Naive thymus-derived CD4-positive, alpha-beta T cell (primary cell): Measurements from ENCODE around the gene BTNL3. TPM values are rescaled to one million over a fixed set of nuclear protein-coding genes. Genes with fewer than 3 reads are reported as not detected.

Source experiments
- ATAC-seq: fragments of 150-1000 bp; cut with Tn5 transposase; 2 replicates; pipeline ENCODE4 v1.10.0; 2021; ENCODE audit warnings: mild to moderate bottlenecking, moderate library complexity
- CTCF ChIA-PET: fragments of 350-600 bp; sonication (Branson Sonifier 250); formaldehyde crosslinking; loops from one replicate; lab custom pipeline; 2021; ENCODE audit warnings: antibody characterized with exemption; lab: Charles Lee
- POLR2A ChIA-PET: fragments of 350-600 bp; sonication (Branson Sonifier 250); formaldehyde crosslinking; loops from one replicate; lab custom pipeline; 2021; ENCODE audit warnings: antibody characterized with exemption, inconsistent platforms; lab: Charles Lee
- DNase-seq, 9 donors: peaks; one replicate each; pipeline versions ENCODE4 v3.0.0 to v3.0.0-alpha.2; 2020 to 2022; ENCODE audit warnings: mixed read lengths in 1 of 9
- H3K27ac ChIP-seq: one replicate; pipeline ENCODE4 v1.7.0; 2013; ENCODE audit warnings: mild to moderate bottlenecking, low read depth, low read length, moderate library complexity
- H3K27me3 ChIP-seq, 2 donors: one replicate each; pipeline ENCODE4 v1.7.0; 2013; ENCODE audit warnings: low read length in 2 of 2, mild to moderate bottlenecking in 2 of 2, moderate library complexity in 2 of 2; ENCODE audit not compliant: control insufficient read depth in 2 of 2, insufficient read depth in 2 of 2
- H3K36me3 ChIP-seq, 3 experiments: 1 replicate in 2 of 3; 2 replicates in 1 of 3; pipeline ENCODE4 v1.7.0; 2013; ENCODE audit warnings: low read length in 3 of 3, mild to moderate bottlenecking in 3 of 3, moderate library complexity in 1 of 3; ENCODE audit not compliant: insufficient read depth in 3 of 3, control insufficient read depth in 2 of 3
- H3K4me1 ChIP-seq, 2 donors: one replicate each; pipeline ENCODE4 v1.7.0; 2013; ENCODE audit warnings: low read length in 2 of 2, mild to moderate bottlenecking in 2 of 2, moderate library complexity in 1 of 2; ENCODE audit not compliant: control insufficient read depth in 2 of 2, insufficient read depth in 2 of 2
- H3K4me3 ChIP-seq: 2 replicates; pipeline ENCODE4 v1.7.0; 2013; ENCODE audit warnings: mild to moderate bottlenecking, low read length
- H3K9me3 ChIP-seq, 3 experiments: 1 replicate in 2 of 3; 2 replicates in 1 of 3; pipeline ENCODE4 v1.7.0; 2013; ENCODE audit warnings: low read length in 3 of 3; ENCODE audit not compliant: control insufficient read depth in 2 of 3
- H3K27ac Mint-ChIP-seq, 9 donors: one replicate each; pipeline ENCODE4 v1.8.0; 2020 to 2022; ENCODE audit warnings: mixed read lengths in 9 of 9, mild to moderate bottlenecking in 8 of 9, moderate library complexity in 5 of 9, inconsistent platforms in 2 of 9
- H3K27me3 Mint-ChIP-seq, 5 donors: one replicate each; pipeline ENCODE4 v1.8.0; 2021 to 2022; ENCODE audit warnings: mixed read lengths in 5 of 5, mild to moderate bottlenecking in 1 of 5
- H3K36me3 Mint-ChIP-seq, 5 donors: one replicate each; pipeline ENCODE4 v1.8.0; 2020 to 2022; ENCODE audit warnings: mixed read lengths in 5 of 5, mild to moderate bottlenecking in 3 of 5, inconsistent platforms in 1 of 5
- H3K4me1 Mint-ChIP-seq, 7 donors: one replicate each; pipeline ENCODE4 v1.8.0; 2020 to 2022; ENCODE audit warnings: mixed read lengths in 7 of 7, mild to moderate bottlenecking in 3 of 7, inconsistent platforms in 1 of 7
- H3K4me3 Mint-ChIP-seq, 10 donors: one replicate each; pipeline ENCODE4 v1.8.0; 2020 to 2022; ENCODE audit warnings: mild to moderate bottlenecking in 10 of 10, mixed read lengths in 10 of 10, moderate library complexity in 6 of 10, inconsistent platforms in 2 of 10
- H3K9me3 Mint-ChIP-seq, 11 donors: one replicate each; pipeline ENCODE4 v1.8.0; 2020 to 2022; ENCODE audit warnings: mixed read lengths in 11 of 11, mild to moderate bottlenecking in 4 of 11, inconsistent platforms in 1 of 11, moderate library complexity in 1 of 11
- intact Hi-C, 2 donors: fragments of 100-400 bp; cut with micrococcal nuclease; formaldehyde crosslinking; loops; one replicate each; pipeline ENCODE4 v1.15.1; 2023
- polyA plus RNA-seq, 2 donors: library from polyadenylated mRNA; unstranded; fragments of 300-500 nt; fragmentation: Illumina TruSeq; gene quantifications; one replicate each; pipeline ENCODE4 v1.2.3, GENCODE V29; 2021
- total RNA-seq, 6 experiments: library from RNA in 5 of 6; stranded (reverse) in 5 of 6; gene quantifications; 1 replicate in 5 of 6; 2 replicates in 1 of 6; pipeline ENCODE4 v1.2.3 and lab custom pipeline; 2021 to 2026

The BTNL3 gene
- not detected for total RNA-seq
- polyA plus RNA-seq, result not detected
- not detected for total RNA-seq (lab: John Stamatoyannopoulos, UW)

GRCh38 chr5:180988592-180988991 lies at the start of gene BTNL3:
BTNL3 (plus strand) TSS chr5:180988846; CDS start chr5:180989029, 183 bp downstream.
- intact Hi-C loops, result no loop called here

DNA sequence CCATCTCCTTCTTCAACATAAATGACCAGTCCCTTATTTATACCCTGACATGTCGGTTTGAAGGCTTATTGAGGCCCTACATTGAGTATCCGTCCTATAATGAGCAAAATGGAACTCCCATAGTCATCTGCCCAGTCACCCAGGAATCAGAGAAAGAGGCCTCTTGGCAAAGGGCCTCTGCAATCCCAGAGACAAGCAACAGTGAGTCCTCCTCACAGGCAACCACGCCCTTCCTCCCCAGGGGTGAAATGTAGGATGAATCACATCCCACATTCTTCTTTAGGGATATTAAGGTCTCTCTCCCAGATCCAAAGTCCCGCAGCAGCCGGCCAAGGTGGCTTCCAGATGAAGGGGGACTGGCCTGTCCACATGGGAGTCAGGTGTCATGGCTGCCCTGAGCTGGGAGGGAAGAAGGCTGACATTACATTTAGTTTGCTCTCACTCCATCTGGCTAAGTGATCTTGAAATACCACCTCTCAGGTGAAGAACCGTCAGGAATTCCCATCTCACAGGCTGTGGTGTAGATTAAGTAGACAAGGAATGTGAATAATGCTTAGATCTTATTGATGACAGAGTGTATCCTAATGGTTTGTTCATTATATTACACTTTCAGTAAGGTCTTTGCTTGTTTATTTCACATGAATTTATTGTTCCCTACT lies 38.2 kb upstream of the BTNL3 start:
- Histone ChIP-seq H3K27ac (no peak overlapping the region), H3K9me3 (no peaks in the 10 kb centered on the region), H3K36me3 (no peaks in the 10 kb centered on the region), H3K4me3 (no peak overlapping the region), H3K27me3 (no peaks in the 10 kb centered on the region), H3K4me1 (no peaks in the 10 kb centered on the region)
- peaks cover 0 to 6% (median 3%) of the 10 kb centered on the region in 5 donors for H3K27me3 Mint-ChIP-seq
- H3K4me3 Mint-ChIP-seq, result no peak overlapping the region
- H3K36me3 Mint-ChIP-seq, result no peaks in the 10 kb centered on the region
- ATAC-seq (no peak), DNase-seq (no peak)
- ChIA-PET POLR2A (no interaction called here), CTCF (no interaction called here)
- H3K4me1 Mint-ChIP-seq, result peaks cover 0 to 4% (median 0%) of the 10 kb centered on the region in 7 donors
- no peak overlapping the region for H3K27ac Mint-ChIP-seq
- intact Hi-C loops, result no loop called here
- peaks cover 0 to 1% (median 0%) of the 10 kb centered on the region in 11 donors for H3K9me3 Mint-ChIP-seq

More at GRCh38 chr5:180988592-180988991, at the start of gene BTNL3:
- H3K27ac ChIP-seq, result no peak within 1 kb of the TSS
- no peak within 1 kb of the TSS for H3K4me3 ChIP-seq
- no peak for DNase-seq
- ChIA-PET POLR2A (no interaction called here), CTCF (no interaction called here)
- no peaks in the 10 kb centered on the region for H3K4me1 ChIP-seq
- ATAC-seq, result no peak
- no peak within 1 kb of the TSS for H3K27ac Mint-ChIP-seq
- no peaks in the 10 kb centered on the region for H3K36me3 ChIP-seq
- H3K9me3 ChIP-seq, result no peaks in the 10 kb centered on the region
- peaks cover 0 to 52% (median 15%) of the 10 kb centered on the region in 5 donors for H3K27me3 Mint-ChIP-seq
- H3K4me3 Mint-ChIP-seq, result no peak within 1 kb of the TSS
- peaks cover 0 to 5% (median 0%) of the 10 kb centered on the region in 11 donors for H3K9me3 Mint-ChIP-seq
- no peaks in the 10 kb centered on the region for H3K27me3 ChIP-seq
- H3K36me3 Mint-ChIP-seq, result peaks cover 0 to 7% (median 0%) of the 10 kb centered on the region in 5 donors
- peaks cover 0 to 1% (median 0%) of the 10 kb centered on the region in 7 donors for H3K4me1 Mint-ChIP-seq

DNA sequence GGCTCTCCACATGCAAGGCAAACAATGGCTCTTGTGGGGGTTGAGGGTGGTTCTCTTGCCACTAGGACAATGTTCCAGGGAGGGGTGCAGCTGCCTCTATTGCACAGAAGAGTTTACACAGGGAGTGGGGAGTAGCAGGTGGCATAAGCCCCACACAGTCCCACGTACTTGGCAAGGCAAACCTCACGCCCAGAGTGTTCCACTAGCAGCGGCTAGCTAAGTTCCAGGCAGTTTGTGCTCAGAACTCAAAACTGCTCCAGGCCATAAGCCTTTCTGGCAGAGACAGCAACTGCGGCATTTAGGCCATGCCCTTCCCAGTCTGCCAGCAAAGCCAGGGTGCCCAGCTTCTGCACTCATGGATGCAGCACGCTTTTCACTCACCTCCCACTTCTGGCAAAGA lies 29.0 kb upstream of the BTNL3 start:
- Histone ChIP-seq H3K36me3 (no peaks in the 10 kb centered on the region), H3K9me3 (no peaks in the 10 kb centered on the region), H3K4me1 (peaks cover 0 to 13% of the 10 kb centered on the region in 2 donors), H3K4me3 (no peak overlapping the region), H3K27ac (no peak overlapping the region), H3K27me3 (no peaks in the 10 kb centered on the region)
- ChIA-PET POLR2A (no interaction called here), CTCF (no interaction called here)
- Mint-ChIP-seq H3K9me3 (peaks cover 0 to 2% (median 0%) of the 10 kb centered on the region in 11 donors), H3K27ac (peak overlapping the region in 1 of 9 donors; percentile 48), H3K27me3 (peaks cover 0 to 11% (median 0%) of the 10 kb centered on the region in 5 donors), H3K4me1 (peaks cover 6 to 24% (median 14%) of the 10 kb centered on the region in 7 donors), H3K4me3 (peak overlapping the region in 2 of 10 donors; percentile 28 to 43), H3K36me3 (no peaks in the 10 kb centered on the region)
- ATAC-seq, result no peak
- intact Hi-C loops, result no loop called here
- DNase-seq, result no peak

DNA sequence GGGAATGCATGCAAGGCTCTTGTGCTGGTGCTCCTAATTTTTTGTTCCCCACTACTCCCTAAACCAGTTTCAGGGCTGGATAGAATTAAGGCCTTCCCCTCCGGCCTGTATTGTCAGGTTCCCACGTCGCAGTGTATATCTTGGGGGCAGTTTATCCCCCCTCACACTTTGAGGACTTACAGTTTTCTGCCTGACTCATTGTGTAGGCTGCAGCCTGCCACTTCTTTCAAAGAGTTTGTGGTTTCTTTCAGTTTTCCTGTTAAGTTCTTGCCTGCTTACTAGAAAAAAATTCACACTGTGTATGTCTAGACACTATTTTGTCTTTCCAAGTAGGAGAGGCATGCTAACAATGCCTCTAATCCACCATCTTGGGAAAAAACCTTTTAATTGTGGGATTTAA lies 28.4 kb upstream of the BTNL3 start:
- POLR2A ChIA-PET, result no interaction called here
- CTCF ChIA-PET, result no interaction called here
- no peaks in the 10 kb centered on the region for H3K36me3 Mint-ChIP-seq

GRCh38 chr5:180969406-180969805 lies 19.2 kb upstream of the BTNL3 start:
- H3K36me3 Mint-ChIP-seq, result no peaks in the 10 kb centered on the region
- peaks cover 0 to 5% (median 0%) of the 10 kb centered on the region in 5 donors for H3K27me3 Mint-ChIP-seq
- peaks cover 0 to 4% (median 0%) of the 10 kb centered on the region in 11 donors for H3K9me3 Mint-ChIP-seq
- ChIA-PET POLR2A (no interaction called here), CTCF (no interaction called here)
- H3K4me3 ChIP-seq, result no peak overlapping the region
- no peaks in the 10 kb centered on the region for H3K4me1 Mint-ChIP-seq
- no peak for ATAC-seq
- H3K27ac ChIP-seq, result no peak overlapping the region
- no peaks in the 10 kb centered on the region for H3K36me3 ChIP-seq
- no peak overlapping the region for H3K4me3 Mint-ChIP-seq
- intact Hi-C loops, result no loop called here
- no peaks in the 10 kb centered on the region for H3K9me3 ChIP-seq
- DNase-seq, result no peak
- H3K4me1 ChIP-seq, result no peaks in the 10 kb centered on the region
- no peak overlapping the region for H3K27ac Mint-ChIP-seq
- H3K27me3 ChIP-seq, result no peaks in the 10 kb centered on the region

More for the DNA sequence above, 28.4 kb upstream of the BTNL3 start:
- Histone ChIP-seq H3K4me3 (no peak overlapping the region), H3K27ac (no peak overlapping the region), H3K36me3 (no peaks in the 10 kb centered on the region), H3K27me3 (no peaks in the 10 kb centered on the region), H3K9me3 (no peaks in the 10 kb centered on the region), H3K4me1 (peaks cover 0 to 13% of the 10 kb centered on the region in 2 donors)
- intact Hi-C loops, result no loop called here
- Mint-ChIP-seq H3K27ac (peak overlapping the region in 2 of 9 donors; percentile 33 to 46), H3K4me1 (peaks cover 6 to 24% (median 14%) of the 10 kb centered on the region in 7 donors), H3K27me3 (peaks cover 0 to 11% (median 0%) of the 10 kb centered on the region in 5 donors), H3K9me3 (peaks cover 0 to 2% (median 0%) of the 10 kb centered on the region in 11 donors), H3K4me3 (peak overlapping the region in 6 of 10 donors; percentile 19 to 43 (median 32))
- DNase-seq, result peak in 1 of 9 donors; percentile 25
- no peak for ATAC-seq

GRCh38 chr5:180970336-180970735 lies 18.3 kb upstream of the BTNL3 start:
- no peak overlapping the region for H3K27ac ChIP-seq
- no peak overlapping the region for H3K4me3 ChIP-seq
- H3K9me3 ChIP-seq, result no peaks in the 10 kb centered on the region
- ATAC-seq, result no peak
- no peak overlapping the region for H3K4me3 Mint-ChIP-seq
- intact Hi-C loops, result no loop called here
- ChIA-PET CTCF (no interaction called here), POLR2A (no interaction called here)
- no peaks in the 10 kb centered on the region for H3K27me3 ChIP-seq
- peaks cover 0 to 8% (median 0%) of the 10 kb centered on the region in 7 donors for H3K4me1 Mint-ChIP-seq
- no peaks in the 10 kb centered on the region for H3K36me3 Mint-ChIP-seq
- H3K27ac Mint-ChIP-seq, result no peak overlapping the region
- no peaks in the 10 kb centered on the region for H3K36me3 ChIP-seq
- H3K9me3 Mint-ChIP-seq, result peaks cover 0 to 4% (median 0%) of the 10 kb centered on the region in 11 donors
- H3K27me3 Mint-ChIP-seq, result peaks cover 0 to 5% (median 0%) of the 10 kb centered on the region in 5 donors
- no peaks in the 10 kb centered on the region for H3K4me1 ChIP-seq
- no peak for DNase-seq
